ENCODE results near the gene NDUFS7. TPM values are rescaled to one million over a fixed set of nuclear protein-coding genes. Genes with fewer than 3 reads are reported as not detected.
A peak's percentile ranks its signal among the peaks of the same experiment; 100 is the strongest.

Gene NDUFS7
- total and polyA plus RNA-seq, 10 of the 15 experiments (the other 5 are each of a cell fraction or from before 2014, with no cell fraction given), result 5.1 to 282 (median 92.9) TPM

DNA sequence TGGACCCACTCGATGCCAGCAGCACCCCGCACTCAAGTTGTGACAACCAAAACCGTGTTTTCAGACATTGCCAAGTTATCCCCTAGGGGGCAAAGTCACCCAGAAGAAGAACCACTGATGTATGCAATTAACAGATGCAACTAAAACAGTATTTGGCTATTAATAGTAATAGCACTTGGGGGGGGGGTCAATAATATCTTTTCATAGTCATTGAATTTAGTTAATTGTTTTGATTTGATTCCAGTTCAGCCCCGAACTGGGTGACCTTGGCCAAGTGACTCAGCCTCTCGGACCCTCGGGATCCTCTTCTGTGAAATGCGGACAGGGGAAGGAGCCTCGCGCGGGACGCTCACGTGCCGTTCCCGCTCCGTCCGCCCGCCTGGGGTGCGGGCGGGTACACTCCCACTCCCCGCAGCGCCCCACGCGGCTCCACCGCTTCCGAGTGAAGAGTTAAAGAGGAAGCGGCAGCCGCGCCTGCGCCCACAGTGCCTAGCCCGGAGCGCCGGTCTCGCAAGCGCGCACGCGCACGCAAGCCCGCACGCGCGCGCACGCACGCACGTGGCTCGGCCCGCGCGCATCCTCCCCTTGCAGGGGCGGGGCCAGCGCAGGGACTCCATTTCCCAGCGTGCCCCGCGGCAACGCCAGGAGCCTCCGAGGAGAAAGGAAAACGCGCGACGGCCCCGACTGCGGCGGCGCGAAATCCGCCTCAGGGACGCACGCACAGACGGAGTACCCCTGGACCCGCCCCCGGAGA lies 23.2 kb downstream of the NDUFS7 start (continued):
- TF ChIP-seq, protein P1, sequence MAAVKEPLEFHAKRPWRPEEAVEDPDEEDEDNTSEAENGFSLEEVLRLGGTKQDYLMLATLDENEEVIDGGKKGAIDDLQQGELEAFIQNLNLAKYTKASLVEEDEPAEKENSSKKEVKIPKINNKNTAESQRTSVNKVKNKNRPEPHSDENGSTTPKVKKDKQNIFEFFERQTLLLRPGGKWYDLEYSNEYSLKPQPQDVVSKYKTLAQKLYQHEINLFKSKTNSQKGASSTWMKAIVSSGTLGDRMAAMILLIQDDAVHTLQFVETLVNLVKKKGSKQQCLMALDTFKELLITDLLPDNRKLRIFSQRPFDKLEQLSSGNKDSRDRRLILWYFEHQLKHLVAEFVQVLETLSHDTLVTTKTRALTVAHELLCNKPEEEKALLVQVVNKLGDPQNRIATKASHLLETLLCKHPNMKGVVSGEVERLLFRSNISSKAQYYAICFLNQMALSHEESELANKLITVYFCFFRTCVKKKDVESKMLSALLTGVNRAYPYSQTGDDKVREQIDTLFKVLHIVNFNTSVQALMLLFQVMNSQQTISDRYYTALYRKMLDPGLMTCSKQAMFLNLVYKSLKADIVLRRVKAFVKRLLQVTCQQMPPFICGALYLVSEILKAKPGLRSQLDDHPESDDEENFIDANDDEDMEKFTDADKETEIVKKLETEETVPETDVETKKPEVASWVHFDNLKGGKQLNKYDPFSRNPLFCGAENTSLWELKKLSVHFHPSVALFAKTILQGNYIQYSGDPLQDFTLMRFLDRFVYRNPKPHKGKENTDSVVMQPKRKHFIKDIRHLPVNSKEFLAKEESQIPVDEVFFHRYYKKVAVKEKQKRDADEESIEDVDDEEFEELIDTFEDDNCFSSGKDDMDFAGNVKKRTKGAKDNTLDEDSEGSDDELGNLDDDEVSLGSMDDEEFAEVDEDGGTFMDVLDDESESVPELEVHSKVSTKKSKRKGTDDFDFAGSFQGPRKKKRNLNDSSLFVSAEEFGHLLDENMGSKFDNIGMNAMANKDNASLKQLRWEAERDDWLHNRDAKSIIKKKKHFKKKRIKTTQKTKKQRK (IDR thresholded peaks at IDR 0.05; ENCODE audit: low read depth, low read length), result no peak
- TF ChIP-seq ZSCAN29 (IDR thresholded peaks at IDR 0.05), result no peak
- no peak for TF ChIP-seq JUND (IDR thresholded peaks at IDR 0.05; ENCODE audit: low read depth, low read length)
- no peak for TF ChIP-seq ZNF384 (IDR thresholded peaks at IDR 0.05; ENCODE audit: borderline replicate concordance, low read depth, low read length)
- peak; percentile 87; the same call in 1 of the 2 replicates for TF ChIP-seq SMARCA5 (IDR thresholded peaks at IDR 0.05)
- no peak for TF ChIP-seq PRDM15 (CRISPR knock-in tag; IDR thresholded peaks at IDR 0.05)
- 0 out of 2 replicates have a peak, but pooled peaks have one; percentile 35 for TF ChIP-seq TAF1 (IDR thresholded peaks at IDR 0.05; ENCODE audit: borderline replicate concordance, low read depth, low read length)
- no peak for TF ChIP-seq YBX1 (IDR thresholded peaks at IDR 0.05)
- no peak for TF ChIP-seq KAT2A (conservative IDR thresholded peaks at IDR 0.05; ENCODE audit: control insufficient read depth, low read depth, low read length)
- TF ChIP-seq SIN3A (IDR thresholded peaks at IDR 0.05; ENCODE audit: low read depth, low read length), result no peak
- TF ChIP-seq, protein P2, sequence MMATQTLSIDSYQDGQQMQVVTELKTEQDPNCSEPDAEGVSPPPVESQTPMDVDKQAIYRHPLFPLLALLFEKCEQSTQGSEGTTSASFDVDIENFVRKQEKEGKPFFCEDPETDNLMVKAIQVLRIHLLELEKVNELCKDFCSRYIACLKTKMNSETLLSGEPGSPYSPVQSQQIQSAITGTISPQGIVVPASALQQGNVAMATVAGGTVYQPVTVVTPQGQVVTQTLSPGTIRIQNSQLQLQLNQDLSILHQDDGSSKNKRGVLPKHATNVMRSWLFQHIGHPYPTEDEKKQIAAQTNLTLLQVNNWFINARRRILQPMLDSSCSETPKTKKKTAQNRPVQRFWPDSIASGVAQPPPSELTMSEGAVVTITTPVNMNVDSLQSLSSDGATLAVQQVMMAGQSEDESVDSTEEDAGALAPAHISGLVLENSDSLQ (IDR thresholded peaks at IDR 0.05), result peak; percentile 5; the same call in 1 of the 2 replicates
- TF ChIP-seq TCF7 (IDR thresholded peaks at IDR 0.05; ENCODE audit: borderline replicate concordance), result no peak
- no peak for TF ChIP-seq ZNF24 (IDR thresholded peaks at IDR 0.05)
- TF ChIP-seq, protein P3, sequence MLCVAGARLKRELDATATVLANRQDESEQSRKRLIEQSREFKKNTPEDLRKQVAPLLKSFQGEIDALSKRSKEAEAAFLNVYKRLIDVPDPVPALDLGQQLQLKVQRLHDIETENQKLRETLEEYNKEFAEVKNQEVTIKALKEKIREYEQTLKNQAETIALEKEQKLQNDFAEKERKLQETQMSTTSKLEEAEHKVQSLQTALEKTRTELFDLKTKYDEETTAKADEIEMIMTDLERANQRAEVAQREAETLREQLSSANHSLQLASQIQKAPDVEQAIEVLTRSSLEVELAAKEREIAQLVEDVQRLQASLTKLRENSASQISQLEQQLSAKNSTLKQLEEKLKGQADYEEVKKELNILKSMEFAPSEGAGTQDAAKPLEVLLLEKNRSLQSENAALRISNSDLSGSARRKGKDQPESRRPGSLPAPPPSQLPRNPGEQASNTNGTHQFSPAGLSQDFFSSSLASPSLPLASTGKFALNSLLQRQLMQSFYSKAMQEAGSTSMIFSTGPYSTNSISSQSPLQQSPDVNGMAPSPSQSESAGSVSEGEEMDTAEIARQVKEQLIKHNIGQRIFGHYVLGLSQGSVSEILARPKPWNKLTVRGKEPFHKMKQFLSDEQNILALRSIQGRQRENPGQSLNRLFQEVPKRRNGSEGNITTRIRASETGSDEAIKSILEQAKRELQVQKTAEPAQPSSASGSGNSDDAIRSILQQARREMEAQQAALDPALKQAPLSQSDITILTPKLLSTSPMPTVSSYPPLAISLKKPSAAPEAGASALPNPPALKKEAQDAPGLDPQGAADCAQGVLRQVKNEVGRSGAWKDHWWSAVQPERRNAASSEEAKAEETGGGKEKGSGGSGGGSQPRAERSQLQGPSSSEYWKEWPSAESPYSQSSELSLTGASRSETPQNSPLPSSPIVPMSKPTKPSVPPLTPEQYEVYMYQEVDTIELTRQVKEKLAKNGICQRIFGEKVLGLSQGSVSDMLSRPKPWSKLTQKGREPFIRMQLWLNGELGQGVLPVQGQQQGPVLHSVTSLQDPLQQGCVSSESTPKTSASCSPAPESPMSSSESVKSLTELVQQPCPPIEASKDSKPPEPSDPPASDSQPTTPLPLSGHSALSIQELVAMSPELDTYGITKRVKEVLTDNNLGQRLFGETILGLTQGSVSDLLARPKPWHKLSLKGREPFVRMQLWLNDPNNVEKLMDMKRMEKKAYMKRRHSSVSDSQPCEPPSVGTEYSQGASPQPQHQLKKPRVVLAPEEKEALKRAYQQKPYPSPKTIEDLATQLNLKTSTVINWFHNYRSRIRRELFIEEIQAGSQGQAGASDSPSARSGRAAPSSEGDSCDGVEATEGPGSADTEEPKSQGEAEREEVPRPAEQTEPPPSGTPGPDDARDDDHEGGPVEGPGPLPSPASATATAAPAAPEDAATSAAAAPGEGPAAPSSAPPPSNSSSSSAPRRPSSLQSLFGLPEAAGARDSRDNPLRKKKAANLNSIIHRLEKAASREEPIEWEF (IDR thresholded peaks at IDR 0.05; ENCODE audit: insufficient replicate concordance, low read depth, low read length), result no peak
- no peak for TF ChIP-seq BCL11A (IDR thresholded peaks at IDR 0.05; ENCODE audit: low read depth, low read length)
- TF ChIP-seq BRCA1 (IDR thresholded peaks at IDR 0.05; ENCODE audit: low read depth, low read length), result no peak
- TF ChIP-seq ZBED1 (IDR thresholded peaks at IDR 0.05; ENCODE audit: borderline replicate concordance), result no peak

Data from GM12878 (cell line).